H1 (cell line): ENCODE data around the gene DENND2C. TPM values are rescaled to one million over a fixed set of nuclear protein-coding genes. Genes with fewer than 3 reads are reported as not detected.

Source experiments
- CTCF ChIA-PET: fragments of 300-600 bp; sonication (Branson Sonifier 250); formaldehyde crosslinking; loops from one replicate; lab custom pipeline; 2021; ENCODE audit not compliant: partially characterized antibody; lab: Charles Lee
- POLR2A ChIA-PET: fragments of 300-600 bp; sonication (Branson Sonifier 250); formaldehyde crosslinking; loops from one replicate; lab custom pipeline; 2021; ENCODE audit warnings: inconsistent platforms; ENCODE audit not compliant: partially characterized antibody; lab: Charles Lee
- DNase-seq, 2 experiments: peaks; one replicate each; pipeline versions ENCODE4 v3.0.0 to v3.0.0-alpha.2; 2010 to 2022; ENCODE audit warnings: low spot score in 2 of 2, low read depth in 1 of 2, mixed read lengths in 1 of 2
- FAIRE-seq: peaks from 2 replicates; lab custom pipeline; 2011; peaks lifted over from hg19 to GRCh38; lab: Jason Lieb, UNC
- H2AFZ ChIP-seq: 2 replicates; pipeline ENCODE4 v1.8.1; 2012; ENCODE audit warnings: low read length, inconsistent platforms
- H2AK5ac ChIP-seq: 2 replicates; pipeline ENCODE4 v1.6.1; 2013; ENCODE audit warnings: low read depth, low read length
- H2BK120ac ChIP-seq: replicated peaks from 2 replicates; pipeline ENCODE3; 2013; ENCODE audit warnings: low read depth, low read length, inconsistent platforms
- H2BK12ac ChIP-seq: 2 replicates; pipeline ENCODE4 v1.6.1; 2013; ENCODE audit warnings: low read depth, low read length
- H2BK15ac ChIP-seq: 2 replicates; pipeline ENCODE4 v1.6.1; 2013; ENCODE audit warnings: low read length
- H2BK20ac ChIP-seq: 2 replicates; pipeline ENCODE4 v1.6.1; 2013; ENCODE audit warnings: low read length
- H2BK5ac ChIP-seq: 2 replicates; pipeline ENCODE4 v1.6.1; 2013; ENCODE audit warnings: low read depth, low read length
- H3K14ac ChIP-seq: 2 replicates; pipeline ENCODE4 v1.6.1; 2013; ENCODE audit warnings: inconsistent platforms; ENCODE audit not compliant: insufficient read length
- H3K18ac ChIP-seq: 2 replicates; pipeline ENCODE4 v1.6.1; 2013; ENCODE audit warnings: low read length; ENCODE audit errors: extremely low read depth
- H3K23ac ChIP-seq: 2 replicates; pipeline ENCODE4 v1.6.1; 2013; ENCODE audit warnings: inconsistent platforms; ENCODE audit not compliant: insufficient read length
- H3K23me2 ChIP-seq: 2 replicates; pipeline ENCODE4 v1.6.1; 2013; ENCODE audit warnings: low read depth, low read length
- H3K27ac ChIP-seq: 2 replicates; pipeline ENCODE4 v1.6.1; 2011; ENCODE audit warnings: low read depth, low read length, inconsistent platforms
- H3K27me3 ChIP-seq, 4 experiments: replicated peaks in 1 of 4; 1 replicate in 1 of 4; 2 replicates in 3 of 4; pipeline versions ENCODE4 v1.6.1 to v1.8.1; 2011 to 2013; ENCODE audit warnings: low read length in 3 of 4, mild to moderate bottlenecking in 3 of 4, inconsistent platforms in 2 of 4, mixed read lengths in 2 of 4, moderate library complexity in 1 of 4; ENCODE audit not compliant: control insufficient read depth in 3 of 4, insufficient read depth in 3 of 4; ENCODE audit errors: extremely low read depth in 1 of 4
- H3K36me3 ChIP-seq, 4 experiments: 2 replicates each; pipeline versions ENCODE4 v1.6.1 to v1.8.1; 2011 to 2013; ENCODE audit warnings: mild to moderate bottlenecking in 4 of 4, low read length in 3 of 4, moderate library complexity in 2 of 4, control low read depth in 1 of 4, inconsistent platforms in 1 of 4; ENCODE audit not compliant: insufficient read depth in 4 of 4, control insufficient read depth in 2 of 4
- H3K4ac ChIP-seq: replicated peaks from 2 replicates; pipeline ENCODE3; 2013; ENCODE audit warnings: low read length, low read depth, mixed read lengths, inconsistent platforms; ENCODE audit not compliant: insufficient read length
- H3K4me1 ChIP-seq, 4 experiments: replicated peaks in 1 of 4; 1 replicate in 1 of 4; 2 replicates in 3 of 4; pipeline versions ENCODE4 v1.6.1 to v1.8.1; 2011 to 2013; ENCODE audit warnings: low read length in 3 of 4, inconsistent platforms in 2 of 4, mixed read lengths in 1 of 4; ENCODE audit not compliant: insufficient read depth in 4 of 4, control insufficient read depth in 3 of 4
- H3K4me2 ChIP-seq, 2 experiments: 2 replicates each; pipeline versions ENCODE4 v1.6.1 to v1.8.1; 2011 to 2013; ENCODE audit warnings: low read depth in 2 of 2, low read length in 2 of 2, control low read depth in 1 of 2, inconsistent platforms in 1 of 2, mild to moderate bottlenecking in 1 of 2; ENCODE audit not compliant: insufficient read depth in 1 of 2
- H3K4me3 ChIP-seq, 4 experiments: fragments of 200-600, 300-600 bp in 1 of 4; sonication (generic), shearing (Covaris generic), sonication (Bioruptor Twin) in 1 of 4; 2 replicates each; pipeline versions ENCODE4 v1.5.1 to v1.8.1; 2011 to 2016; ENCODE audit warnings: low read length in 4 of 4, low read depth in 3 of 4, control low read depth in 2 of 4, inconsistent platforms in 2 of 4, mild to moderate bottlenecking in 2 of 4, mixed read lengths in 1 of 4, moderate library complexity in 1 of 4; ENCODE audit not compliant: insufficient read depth in 2 of 4; ENCODE audit errors: extremely low read depth in 1 of 4
- H3K56ac ChIP-seq: replicated peaks from 2 replicates; pipeline ENCODE3; 2013; ENCODE audit warnings: low read depth, mild to moderate bottlenecking, mixed read lengths, low read length, inconsistent platforms; ENCODE audit not compliant: insufficient read length
- H3K79me1 ChIP-seq: 2 replicates; pipeline ENCODE4 v1.6.1; 2013; ENCODE audit warnings: low read depth, low read length, control low read depth
- H3K79me2 ChIP-seq, 2 experiments: 2 replicates each; pipeline versions ENCODE4 v1.6.1 to v1.8.1; 2012 to 2013; ENCODE audit warnings: low read length in 2 of 2, mild to moderate bottlenecking in 2 of 2, inconsistent platforms in 1 of 2; ENCODE audit not compliant: insufficient read depth in 2 of 2, control insufficient read depth in 1 of 2
- H3K9ac ChIP-seq, 4 experiments: replicated peaks in 1 of 4; 1 replicate in 1 of 4; 2 replicates in 3 of 4; pipeline versions ENCODE4 v1.6.1 to v1.8.1; 2011 to 2013; ENCODE audit warnings: low read depth in 3 of 4, low read length in 3 of 4, control low read depth in 2 of 4, mild to moderate bottlenecking in 2 of 4, moderate library complexity in 2 of 4, inconsistent platforms in 1 of 4; ENCODE audit errors: extremely low read depth in 1 of 4
- H3K9me3 ChIP-seq, 2 experiments: 2 replicates each; pipeline versions ENCODE4 v1.6.1 to v1.8.1; 2012 to 2013; ENCODE audit warnings: mild to moderate bottlenecking in 2 of 2, moderate library complexity in 2 of 2, control low read depth in 1 of 2, inconsistent platforms in 1 of 2, low read depth in 1 of 2, low read length in 1 of 2, mixed read lengths in 1 of 2; ENCODE audit not compliant: insufficient read depth in 2 of 2
- H4K20me1 ChIP-seq, 2 experiments: replicated peaks in 1 of 2; 2 replicates each; pipeline versions ENCODE3 to v1.8.1; 2011 to 2013; ENCODE audit warnings: inconsistent platforms in 2 of 2, low read length in 2 of 2, mild to moderate bottlenecking in 1 of 2; ENCODE audit not compliant: insufficient read depth in 2 of 2, control insufficient read depth in 1 of 2
- H4K5ac ChIP-seq: 2 replicates; pipeline ENCODE4 v1.6.1; 2013; ENCODE audit warnings: low read length, low read depth, mixed read lengths, inconsistent platforms; ENCODE audit not compliant: insufficient read length
- H4K8ac ChIP-seq: 2 replicates; pipeline ENCODE4 v1.8.0; 2013; ENCODE audit warnings: mild to moderate bottlenecking, moderate library complexity, low read length, inconsistent platforms; ENCODE audit not compliant: insufficient read depth; ENCODE audit errors: extremely low read depth
- H4K91ac ChIP-seq: replicated peaks from 2 replicates; pipeline ENCODE3; 2013; ENCODE audit warnings: low read length, mixed read lengths, inconsistent platforms; ENCODE audit not compliant: insufficient read length
- ATF3 ChIP-seq: IDR thresholded peaks from 2 replicates; pipeline ENCODE4 v1.6.1; 2011; ENCODE audit warnings: low read depth, mild to moderate bottlenecking, low read length; ENCODE audit not compliant: insufficient read depth
- BACH1 ChIP-seq: IDR thresholded peaks from 2 replicates; pipeline ENCODE4 v1.6.1; 2012; ENCODE audit warnings: low read length, improper control_type of control experiment
- CREB1 ChIP-seq: IDR thresholded peaks from 2 replicates; pipeline ENCODE4 v1.6.1; 2012; ENCODE audit warnings: inconsistent platforms
- E2F6 ChIP-seq: IDR thresholded peaks from 2 replicates; pipeline ENCODE4 v1.6.1; 2012; ENCODE audit warnings: inconsistent platforms
- HDAC2 ChIP-seq, 2 experiments: fragments of 300-600 bp in 1 of 2; sonication (generic) in 1 of 2; IDR thresholded peaks; 2 replicates each; pipeline ENCODE4 v1.6.1; 2011 to 2012; ENCODE audit warnings: low read depth in 2 of 2, low read length in 2 of 2, mild to moderate bottlenecking in 2 of 2, moderate library complexity in 2 of 2, borderline replicate concordance in 1 of 2, inconsistent platforms in 1 of 2
- MAFK ChIP-seq: IDR thresholded peaks from 2 replicates; pipeline ENCODE4 v1.6.1; 2012; ENCODE audit warnings: low read depth, mild to moderate bottlenecking, improper control_type of control experiment, low read length
- NRF1 ChIP-seq: IDR thresholded peaks from 2 replicates; pipeline ENCODE4 v1.6.1; 2011; ENCODE audit warnings: mild to moderate bottlenecking, low read depth, low read length, improper control_type of control experiment
- POLR2AphosphoS5 ChIP-seq: IDR thresholded peaks from 2 replicates; pipeline ENCODE4 v1.6.1; 2011; ENCODE audit warnings: low read depth, low read length
- SIN3A ChIP-seq, 2 experiments: IDR thresholded peaks in 1 of 2; conservative IDR thresholded peaks in 1 of 2; 2 replicates each; pipeline ENCODE4 v1.6.1; 2011 to 2012; ENCODE audit warnings: low read length in 2 of 2, improper control_type of control experiment in 1 of 2, low read depth in 1 of 2, mild to moderate bottlenecking in 1 of 2
- SRF ChIP-seq: IDR thresholded peaks from 2 replicates; pipeline ENCODE4 v1.6.1; 2011; ENCODE audit warnings: mild to moderate bottlenecking, low read depth, low read length, moderate library complexity
- TEAD4 ChIP-seq: IDR thresholded peaks from 2 replicates; pipeline ENCODE4 v1.6.1; 2012; ENCODE audit warnings: low read depth, low read length, inconsistent platforms, mixed read lengths
- WGBS, 2 experiments: shearing (Covaris generic) in 1 of 2; methylation state at CpG; one replicate each; pipeline versions ENCODE4 v1.1.6 to v1.1.7; 2013 to 2015; ENCODE audit warnings: low lambda C conversion rate in 2 of 2, mixed read lengths in 2 of 2, inconsistent platforms in 1 of 2, low coverage in 1 of 2, missing lambda C conversion rate in 1 of 2; ENCODE audit not compliant: insufficient replicate concordance in 2 of 2, insufficient coverage in 1 of 2, insufficient read length in 1 of 2; ENCODE audit errors: extremely low coverage in 1 of 2, missing lambda C conversion rate in 1 of 2; 5-methylcytosine and 5-hydroxymethylcytosine counted together
- polyA plus RNA-seq, 7 experiments: library from polyadenylated mRNA; depleted of rRNA in 3 of 7; stranded (reverse) in 5 of 7; unstranded in 2 of 7; fragments of >200 nt in 5 of 7; fragments of 200-250 nt in 2 of 7; gene quantifications; 1 replicate in 5 of 7; 2 replicates in 1 of 7; 4 replicates in 1 of 7; pipeline versions ENCODE4 v1.2.1 to v1.2.3, GENCODE V29; 2011 to 2013; ENCODE audit warnings: missing spikeins in 2 of 7, mixed read lengths in 2 of 7
- total RNA-seq: library from RNA; stranded (reverse); fragmentation: NEBNext Ultra II Directional; extraction: Animal tissue kit (Norgen Biotek cat#: 25700); gene quantifications from 2 replicates; pipeline ENCODE4 v1.2.1, GENCODE V29; 2021

Gene DENND2C
- total and polyA plus RNA-seq, 2 of the 8 experiments (the other 6 are each of a cell fraction or from before 2014, with no cell fraction given): 1.8 to 5.5 TPM

- H3K9me3 ChIP-seq: no peaks in the 10 kb centered on the region
- H3K18ac ChIP-seq: no peak overlapping the region
- H3K4me3 ChIP-seq: no peak overlapping the region
- H4K5ac ChIP-seq: no peak overlapping the region
- no peaks in the 10 kb centered on the region for H3K27me3 ChIP-seq
- H4K8ac ChIP-seq: no peak overlapping the region
- H3K14ac ChIP-seq: no peak overlapping the region
- no peaks in the 10 kb centered on the region for H3K23me2 ChIP-seq
- no peak overlapping the region for H3K56ac ChIP-seq
- H3K36me3 ChIP-seq: no peaks in the 10 kb centered on the region
- no peaks in the 10 kb centered on the region for H3K4me1 ChIP-seq
- H3K79me1 ChIP-seq: no peaks in the 10 kb centered on the region
- 92% methylated on average over 6 of the region's 6 CpGs; no CpG with 5 or more reads in 1 of the 2 experiments for WGBS, 2 experiments
- DNase-seq (no peak), FAIRE-seq (no peak)
- H3K4ac ChIP-seq: no peak overlapping the region
- no peak overlapping the region for H2BK15ac ChIP-seq
- no peak overlapping the region for H2BK20ac ChIP-seq
- no peak overlapping the region for H3K23ac ChIP-seq
- no peak overlapping the region for H2AK5ac ChIP-seq
- CTCF ChIA-PET: no interaction called here
- no peak for TF ChIP-seq BACH1
- no peak for TF ChIP-seq NRF1
- TF ChIP-seq HDAC2 (IDR thresholded peaks at IDR 0.05; ENCODE audit: borderline replicate concordance in 1 of 2, low read depth in 2 of 2, low read length in 2 of 2): no peak
- no peak for TF ChIP-seq POLR2AphosphoS5
- TF ChIP-seq SIN3A (conservative IDR thresholded peaks at IDR 0.05 in 1 of 2, IDR thresholded peaks at IDR 0.05 in 1 of 2; ENCODE audit: low read depth in 1 of 2, low read length in 2 of 2): no peak
- no peak for TF ChIP-seq SRF
- no peak for TF ChIP-seq ATF3
- no peak for TF ChIP-seq E2F6
- TF ChIP-seq CREB1: no peak
- no peak for TF ChIP-seq TEAD4
- TF ChIP-seq MAFK: no peak
- no peak overlapping the region for H2BK12ac ChIP-seq
- H4K91ac ChIP-seq: no peak overlapping the region
- no peak overlapping the region for H2BK120ac ChIP-seq
- POLR2A ChIA-PET: no interaction called here
- no peaks in the 10 kb centered on the region for H4K20me1 ChIP-seq
- no peak overlapping the region for H3K27ac ChIP-seq
- H3K4me2 ChIP-seq: no peak overlapping the region
- H2AFZ ChIP-seq: no peak overlapping the region
- no peak overlapping the region for H2BK5ac ChIP-seq
- no peaks in the 10 kb centered on the region for H3K79me2 ChIP-seq
- no peak overlapping the region for H3K9ac ChIP-seq
Measured at GRCh38 chr1:114540821-114541220, 129.0 kb downstream of the DENND2C start.
